Lower lobe of right lung (tissue), 2 donors: ENCODE results near the gene GPR107. TPM values are rescaled to one million over a fixed set of nuclear protein-coding genes. Genes with fewer than 3 reads are reported as not detected.
A peak's percentile ranks its signal among the peaks of the same experiment; 100 is the strongest.

Source experiments
- ATAC-seq, 2 donors: fragments of 200-7000 bp; cut with Tn5 transposase; one replicate each; pipeline ENCODE4 v1.9.1; 2020 to 2022; ENCODE audit warnings: mild to moderate bottlenecking in 2 of 2, moderate library complexity in 2 of 2
- DNase-seq: peaks from one replicate; pipeline ENCODE4 v3.0.0-alpha.2; 2020
- H3K27ac ChIP-seq: fragments of 200-600 bp; one replicate; pipeline ENCODE4 v1.8.0; 2022
- H3K27me3 ChIP-seq: fragments of 200-600 bp; one replicate; pipeline ENCODE4 v1.8.0; 2022; ENCODE audit warnings: low read depth
- H3K36me3 ChIP-seq: fragments of 200-600 bp; one replicate; pipeline ENCODE4 v1.8.0; 2022; ENCODE audit warnings: mild to moderate bottlenecking
- H3K4me1 ChIP-seq: fragments of 200-600 bp; one replicate; pipeline ENCODE4 v1.8.0; 2022
- H3K4me3 ChIP-seq: fragments of 200-600 bp; one replicate; pipeline ENCODE4 v1.8.0; 2022; ENCODE audit warnings: mild to moderate bottlenecking
- H3K9me3 ChIP-seq: fragments of 200-600 bp; one replicate; pipeline ENCODE4 v1.8.0; 2022
- CTCF ChIP-seq: fragments of 200-600 bp; IDR thresholded peaks from one replicate; pipeline ENCODE4 v1.8.0; 2022; ENCODE audit warnings: antibody characterized with exemption, mild to moderate bottlenecking
- intact Hi-C: fragments of 100-400 bp; cut with DNase I; formaldehyde crosslinking; loops from one replicate; pipeline ENCODE4 v1.11.0; 2022
- total RNA-seq: library from RNA; stranded (reverse); fragmentation: NEBNext Ultra II Directional; extraction: Animal tissue kit (Norgen Biotek cat#: 25700); gene quantifications from one replicate; pipeline ENCODE4 v1.2.1, GENCODE V29; 2021
- donor health status: DM: no; HTN: yes; CAD: no; lungs with severe emphysema.

GPR107 gene
- total RNA-seq, 1 donor from 2014 or later = 43.0 TPM

- H3K4me3 ChIP-seq = peak overlapping the region; percentile 85
- H3K27me3 ChIP-seq = no peaks in the 10 kb centered on the region
- peak overlapping the region; percentile 92 for H3K27ac ChIP-seq
- DNase-seq (peak; percentile 60), ATAC-seq (peak; percentile 63 to 66)
- no peak for TF ChIP-seq CTCF
- H3K9me3 ChIP-seq = no peaks in the 10 kb centered on the region
- H3K4me1 ChIP-seq = peaks cover 47% of the 10 kb centered on the region
- no peaks in the 10 kb centered on the region for H3K36me3 ChIP-seq
- intact Hi-C loops = no loop called here
Observed at GRCh38 chr9:130042406-130042884, 11.3 kb upstream of the GPR107 start.

DNA sequence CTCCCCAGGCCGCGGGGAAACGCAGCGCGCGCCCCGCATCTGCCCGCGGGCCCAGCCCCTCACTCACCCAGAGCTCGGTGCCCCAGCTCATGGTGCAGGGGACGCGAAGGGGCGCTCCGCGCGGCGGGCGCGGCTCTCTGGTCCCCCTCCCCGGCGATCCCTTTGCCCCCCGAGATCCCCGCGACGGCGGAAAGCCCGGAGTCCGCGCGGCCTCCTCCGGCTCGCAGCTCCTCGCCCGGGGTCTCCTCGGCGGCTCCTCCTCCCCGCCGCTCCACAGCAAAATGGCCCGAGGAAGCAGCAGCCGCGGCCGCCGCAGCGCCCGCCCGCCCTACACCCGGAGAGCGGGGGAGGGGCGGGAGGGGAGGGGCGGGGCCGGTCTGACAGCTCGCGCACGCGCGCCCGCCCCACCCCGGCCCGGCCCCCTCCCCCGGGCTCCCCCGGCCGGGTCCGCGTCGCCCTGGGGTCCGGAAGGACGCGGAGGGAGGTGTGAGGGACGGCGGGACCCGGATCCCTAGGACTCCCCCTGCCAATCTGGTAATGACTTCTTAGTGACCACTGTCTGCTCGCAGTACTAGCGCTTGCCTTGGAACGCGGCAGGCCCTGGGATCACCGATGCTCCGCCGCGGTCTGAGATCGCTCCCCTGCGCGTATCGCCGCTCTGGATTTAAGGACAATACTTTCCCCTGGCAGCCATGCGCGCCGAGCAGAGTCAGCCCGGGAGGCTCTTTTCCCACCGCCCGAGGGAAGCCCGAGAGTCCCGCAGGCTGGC lies 10.6 kb upstream of the GPR107 start, which contains the start of gene FNBP1:
FNBP1 (minus strand) TSS at position 305 of the 769 bp plus-strand sequence; CDS start at position 91, 214 bp downstream.
- H3K4me1 ChIP-seq = peaks cover 47% of the 10 kb centered on the region
- no peaks in the 10 kb centered on the region for H3K27me3 ChIP-seq
- peak; percentile 95 to 96 for ATAC-seq
- no peaks in the 10 kb centered on the region for H3K9me3 ChIP-seq
- H3K27ac ChIP-seq = peak within 1 kb of the TSS; percentile 92
- H3K4me3 ChIP-seq = peak within 1 kb of the TSS; percentile 85
- no peaks in the 10 kb centered on the region for H3K36me3 ChIP-seq
- TF ChIP-seq CTCF = no peak
- peak; percentile 85 for DNase-seq
- intact Hi-C loops = no loop called here

DNA sequence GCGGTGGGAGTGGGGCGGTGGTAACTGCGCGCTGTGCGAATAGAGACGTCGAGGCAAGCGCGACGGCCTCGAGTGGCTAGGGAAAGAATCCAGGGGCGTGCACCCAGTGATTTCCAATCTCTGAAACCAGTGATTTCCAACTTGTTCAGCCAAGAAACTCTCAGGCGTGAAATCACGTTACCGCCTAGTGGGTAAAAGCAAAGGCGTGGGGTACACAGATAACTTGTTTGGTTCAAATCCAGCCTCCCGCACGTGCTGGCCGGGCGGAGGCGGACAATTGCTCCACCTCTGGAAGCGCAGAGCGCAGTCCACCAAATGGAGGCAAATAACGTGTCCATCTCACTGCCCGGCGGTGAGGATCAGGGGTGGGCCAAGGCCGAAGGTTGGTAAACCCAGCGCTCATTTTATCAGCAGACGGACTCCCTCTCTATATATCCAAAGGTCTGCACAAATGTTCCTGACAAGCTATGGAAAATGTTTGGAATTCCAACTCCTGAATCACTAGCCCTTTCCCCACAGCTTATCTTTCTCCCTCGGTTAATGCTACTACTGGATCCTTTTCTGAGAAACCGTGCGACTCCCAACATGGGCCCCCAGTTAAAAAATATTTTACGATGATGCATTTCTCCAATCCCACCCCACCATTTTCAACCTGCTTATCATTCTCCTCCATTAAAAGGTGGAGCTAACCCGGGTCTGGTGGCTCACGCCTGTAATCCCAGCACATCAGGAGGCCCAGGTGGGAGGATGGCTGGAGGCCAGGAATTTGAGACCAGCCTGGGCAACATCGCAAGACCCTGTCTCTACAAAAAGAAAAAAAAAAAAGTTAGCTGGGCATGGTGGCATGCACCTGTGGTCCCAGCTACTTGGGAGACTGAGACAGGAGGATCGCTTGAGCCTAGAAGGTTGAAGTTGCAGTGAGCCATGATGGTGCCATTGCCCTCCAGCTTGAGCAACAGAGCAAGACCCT lies 9.8 kb upstream of the GPR107 start:
- H3K4me3 ChIP-seq = peak overlapping the region; percentile 85
- H3K4me1 ChIP-seq = peaks cover 41% of the 10 kb centered on the region
- peak overlapping the region; percentile 92 for H3K27ac ChIP-seq
- ATAC-seq = peak; percentile 1 to 15
- H3K9me3 ChIP-seq = no peaks in the 10 kb centered on the region
- intact Hi-C loops = no loop called here
- H3K36me3 ChIP-seq = no peaks in the 10 kb centered on the region
- no peak for DNase-seq
- TF ChIP-seq CTCF = peak; percentile 8
- H3K27me3 ChIP-seq = no peaks in the 10 kb centered on the region

GRCh38 chr9:130045725-130046450 lies 7.8 kb upstream of the GPR107 start:
- intact Hi-C loops = no loop called here
- no peaks in the 10 kb centered on the region for H3K36me3 ChIP-seq
- no peak for ATAC-seq
- peaks cover 31% of the 10 kb centered on the region for H3K4me1 ChIP-seq
- no peaks in the 10 kb centered on the region for H3K9me3 ChIP-seq
- TF ChIP-seq CTCF = no peak
- H3K27ac ChIP-seq = peak overlapping the region; percentile 92
- H3K27me3 ChIP-seq = no peaks in the 10 kb centered on the region
- peak overlapping the region; percentile 0 for H3K4me3 ChIP-seq
- no peak for DNase-seq
